Activated CD8-positive, alpha-beta memory T cell treated with anti-CD3 and anti-CD28 coated beads, Interleukin-2, amount 50 U/mL, for 24 hours (primary cell): ENCODE results near the gene ATG2A.
"Not testable (repeated sequence)": the region's sequence is repeated elsewhere in the genome, so short reads cannot be mapped to it uniquely, and the experiment has no call there.

Source experiments
- DNase-seq: peaks from one replicate; pipeline ENCODE4 v3.0.0-alpha.2; 2020; ENCODE audit errors: extremely low read depth

Gene ATG2A

GRCh38 chr11:64854534-64855502 lies 62.2 kb downstream of the ATG2A start:
- DNase-seq: no peak

GRCh38 chr11:64854157-64854533 lies 62.9 kb downstream of the ATG2A start:
- DNase-seq: no peak

DNA sequence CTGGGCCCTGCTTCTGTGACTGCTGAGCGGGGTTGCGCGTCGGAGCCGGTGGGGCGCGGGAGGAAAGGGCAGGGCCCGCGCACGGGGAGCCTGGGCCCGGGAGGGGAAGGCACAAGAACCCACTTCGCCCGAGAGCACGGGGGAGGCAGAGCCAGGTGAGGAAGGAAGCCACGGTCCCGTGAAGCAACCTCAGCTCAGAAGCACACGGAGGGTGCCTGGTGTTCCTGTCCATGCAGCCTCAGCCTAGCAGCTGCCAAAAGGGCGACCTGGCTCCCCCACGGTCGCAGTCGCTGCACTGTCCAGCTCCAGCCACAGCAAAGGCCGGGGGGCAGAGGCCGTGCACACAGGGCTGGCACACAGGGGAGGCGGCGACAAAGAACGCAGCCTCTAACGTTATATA lies 63.3 kb downstream of the ATG2A start:
- no peak for DNase-seq

DNA sequence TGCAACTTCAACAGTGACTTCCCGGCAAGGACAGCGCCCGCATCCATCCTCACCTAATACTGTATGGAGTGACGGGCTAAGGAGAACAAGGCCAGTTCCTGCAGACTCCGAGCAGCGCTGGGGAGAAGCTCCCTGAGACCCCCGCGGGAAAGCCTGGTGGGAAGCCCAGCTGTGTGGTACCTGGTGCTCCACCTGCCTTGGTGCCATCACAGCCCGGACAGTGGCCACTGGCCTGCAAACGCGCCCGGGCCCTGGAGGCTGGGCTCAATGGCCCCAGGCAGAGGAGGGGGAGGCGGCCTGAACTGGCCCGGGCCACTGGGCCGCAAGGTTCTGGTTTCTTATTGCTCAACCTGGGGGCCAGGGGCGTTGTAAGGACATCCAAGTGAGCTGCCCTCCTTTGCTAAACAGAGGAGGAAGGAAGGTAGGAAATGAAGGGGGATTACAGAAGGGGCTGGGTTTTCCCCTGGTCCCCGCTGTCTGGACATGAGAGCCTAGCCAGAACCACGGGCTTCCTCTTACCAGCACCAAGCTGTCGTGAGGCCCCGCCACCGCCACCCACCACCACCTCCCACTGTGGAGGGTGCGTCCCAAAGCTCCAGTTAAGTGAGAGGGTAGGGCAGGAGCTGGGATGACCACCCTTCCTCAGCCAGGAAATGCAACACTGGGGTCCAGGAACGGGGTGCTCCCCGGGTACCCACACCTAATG lies 64.1 kb downstream of the ATG2A start:
- DNase-seq: no peak

DNA sequence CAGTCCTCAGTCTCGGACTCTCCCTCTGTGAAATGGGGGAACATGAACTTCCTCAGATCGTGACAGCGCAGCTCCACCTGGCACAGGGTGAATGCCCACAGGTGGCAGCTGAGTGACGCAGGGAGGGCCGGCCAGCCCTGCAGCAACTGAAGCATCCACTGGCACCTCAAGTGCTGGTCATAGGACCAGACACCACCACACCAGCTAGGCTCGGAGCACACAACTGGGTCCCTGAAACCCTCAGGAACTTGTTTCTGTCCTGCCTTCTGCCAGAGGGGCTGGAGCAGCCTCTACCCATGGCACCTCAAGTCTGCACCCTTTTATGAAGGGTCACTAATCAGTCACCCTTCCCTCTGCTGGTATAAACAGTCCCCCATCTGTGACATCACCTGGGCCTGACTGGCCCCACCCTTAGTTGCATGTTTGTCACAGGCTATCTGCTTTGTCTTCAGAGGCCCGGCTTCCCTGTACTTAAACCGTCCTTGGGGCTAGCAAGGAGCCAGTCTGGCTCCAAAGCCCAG lies 65.1 kb downstream of the ATG2A start:
- DNase-seq: no peak

DNA sequence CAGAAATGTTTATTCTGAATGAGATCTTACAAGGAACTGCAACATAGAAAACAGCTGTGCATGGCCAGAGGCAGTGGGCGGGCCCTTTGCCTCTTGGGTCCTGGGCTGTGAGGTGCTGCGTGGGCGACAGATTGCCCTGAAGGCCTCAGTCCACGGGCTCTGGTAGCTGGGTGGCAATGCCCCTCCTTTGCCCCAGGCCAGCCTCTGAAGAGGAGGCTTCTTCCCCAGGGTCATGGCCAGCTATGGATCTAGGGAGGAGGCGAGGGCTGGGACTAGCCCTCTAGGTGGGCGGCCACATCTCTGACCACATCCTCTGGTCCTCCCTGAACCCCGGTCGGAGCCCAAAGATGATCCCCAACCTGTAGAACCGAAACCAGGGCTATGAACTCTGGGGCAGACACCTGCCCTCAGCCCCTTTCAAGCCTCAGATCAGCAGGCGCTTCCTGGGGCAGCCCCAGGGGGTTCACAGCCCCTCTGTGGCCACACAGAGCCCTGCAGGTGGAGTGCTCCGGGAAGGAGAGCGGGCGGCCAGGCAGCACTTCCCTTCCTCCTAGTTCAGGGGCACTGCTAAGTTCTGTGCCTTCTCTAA lies 65.9 kb downstream of the ATG2A start:
- no peak for DNase-seq

DNA sequence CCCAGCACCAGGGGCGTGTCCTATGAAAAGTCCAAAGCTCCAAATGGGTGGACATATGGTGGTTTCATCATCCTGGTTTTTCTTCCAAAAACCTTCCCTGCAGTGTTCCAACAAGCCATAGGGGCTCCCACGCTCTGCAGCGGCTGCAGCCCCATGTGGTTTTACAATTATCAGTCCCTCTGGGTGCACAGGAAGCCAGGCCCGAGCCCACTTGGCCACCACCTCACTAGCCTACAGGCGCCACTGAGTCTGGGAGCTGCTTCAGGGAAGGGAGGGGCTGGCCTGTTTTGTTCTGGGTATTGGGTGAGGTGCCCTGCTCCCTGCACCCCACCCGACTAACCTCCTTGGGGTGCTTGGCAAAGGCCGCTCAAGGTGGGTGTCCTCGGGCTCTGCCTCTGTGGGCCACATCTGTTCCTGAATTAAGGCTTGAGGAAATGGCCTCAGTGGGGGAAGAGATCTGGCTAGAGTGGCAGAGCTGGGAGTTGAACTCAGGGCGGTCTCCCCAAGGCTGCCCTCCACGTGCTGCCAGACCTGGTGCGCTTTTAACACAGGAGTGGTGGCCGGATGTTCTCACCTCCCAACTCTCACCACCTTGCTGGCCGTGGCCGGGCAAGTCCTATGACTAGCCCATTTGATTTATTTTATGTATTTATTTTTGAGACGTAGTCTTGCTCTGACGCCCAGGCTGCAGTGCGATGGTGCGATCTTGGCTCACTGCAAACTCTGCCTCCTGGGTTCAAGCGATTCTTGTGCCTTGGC lies 67.2 kb downstream of the ATG2A start:
- no peak for DNase-seq

- no peak for DNase-seq
Measured at GRCh38 chr11:64848826-64849597, 68.0 kb downstream of the ATG2A start.

- no peak for DNase-seq
Measured at GRCh38 chr11:64848214-64848825, 68.7 kb downstream of the ATG2A start.

DNA sequence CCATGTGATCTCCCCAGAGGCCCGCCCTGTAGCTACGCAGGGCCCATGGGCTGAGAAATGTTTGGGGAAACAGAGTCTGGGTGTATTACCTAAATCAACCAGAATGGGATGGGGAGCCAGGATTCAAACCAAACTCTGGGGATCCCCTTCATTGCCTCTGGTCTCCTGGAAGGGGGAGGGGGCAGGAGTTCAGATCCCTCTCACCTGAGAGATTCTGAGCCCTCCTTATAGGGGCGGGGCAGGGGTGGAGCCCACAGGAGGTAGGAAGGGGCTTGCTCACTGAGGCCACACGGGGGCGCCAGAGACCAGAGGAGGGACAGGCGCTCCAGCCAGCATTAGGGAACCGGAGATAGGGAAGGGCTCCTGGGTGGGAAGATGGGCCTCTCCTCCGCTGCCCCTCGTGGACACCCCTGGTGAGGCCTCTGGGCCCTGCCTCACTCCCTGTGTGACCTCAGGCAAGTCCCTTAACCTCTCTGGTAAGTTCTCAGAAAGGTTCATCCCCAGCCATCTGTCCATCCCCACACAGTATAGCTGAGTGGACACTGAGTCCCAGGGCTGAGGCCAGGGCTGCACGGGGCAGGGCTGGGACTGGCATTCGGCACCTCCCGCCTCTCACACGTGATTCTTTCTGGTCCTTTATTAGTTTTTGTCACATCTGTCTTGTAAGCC lies 69.9 kb downstream of the ATG2A start:
- peak; percentile 83 for DNase-seq

DNA sequence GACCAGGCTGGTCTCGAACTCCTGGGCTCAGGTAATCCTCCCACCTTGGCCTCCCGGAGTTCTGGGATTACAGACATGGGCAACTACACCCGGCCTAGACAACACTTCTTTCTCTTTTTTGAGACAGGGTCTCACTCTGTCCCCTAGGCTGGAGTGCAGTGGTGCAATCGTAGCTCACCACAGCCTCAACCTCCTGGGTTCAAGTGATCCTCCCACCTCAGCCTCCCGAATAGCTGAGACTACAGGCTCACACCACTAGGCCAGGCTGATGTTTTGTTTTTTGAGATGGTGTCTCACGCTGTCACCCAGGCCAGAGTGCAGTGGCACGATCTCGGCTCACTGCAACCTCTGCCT lies 71.3 kb downstream of the ATG2A start:
- not testable (repeated sequence) for DNase-seq

GRCh38 chr11:64845129-64845775 lies 71.8 kb downstream of the ATG2A start:
- DNase-seq: no peak
